HG03575 (cell line): Measurements from ENCODE around the gene TMEM119.
"Not testable (repeated sequence)": the region's sequence is repeated elsewhere in the genome, so short reads cannot be mapped to it uniquely, and the experiment has no call there.

Experiments used
- ATAC-seq: cut with Tn5 transposase; IDR thresholded peaks from one replicate; pipeline ENCODE4 v1.9.1; 2021; ENCODE audit not compliant: unreplicated experiment, insufficient number of reproducible peaks, low FRiP score; ENCODE audit errors: extremely low read depth

Gene TMEM119

DNA sequence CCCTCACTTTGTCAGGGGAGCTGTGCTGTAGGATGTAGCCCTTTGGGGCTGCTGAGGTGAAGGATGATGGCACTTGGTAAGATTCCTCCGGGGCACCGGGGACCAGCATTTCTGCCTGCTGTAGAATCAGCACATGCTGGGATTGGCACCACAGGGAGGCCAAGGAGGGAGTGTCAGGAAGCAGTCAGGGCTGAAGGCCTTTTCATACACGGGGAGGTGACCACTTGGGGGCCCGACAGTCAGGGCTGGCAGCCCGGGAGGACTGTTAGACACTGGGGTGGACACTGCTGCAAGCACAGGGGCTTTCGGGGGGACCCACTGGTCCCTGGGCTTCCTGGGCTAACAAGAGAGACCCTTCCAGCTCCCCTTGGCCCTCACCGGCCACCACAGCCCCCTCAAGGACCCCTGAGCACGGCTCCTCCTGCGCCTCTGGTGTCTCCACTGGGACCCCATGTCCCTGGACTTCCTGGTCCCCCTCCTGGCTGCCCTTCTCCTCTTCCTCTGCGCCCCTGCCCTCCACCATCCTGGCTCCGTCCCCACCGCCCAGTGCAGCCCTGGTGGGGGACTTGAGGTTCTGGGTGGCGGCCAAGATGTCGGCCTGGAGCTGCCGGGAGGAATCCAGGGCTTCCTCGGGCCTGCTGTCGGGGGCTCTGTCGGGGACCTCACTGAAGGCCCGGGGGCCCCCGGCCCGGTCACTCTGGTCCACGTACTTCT is 6.5 kb downstream of the TMEM119 start:
- no peak for ATAC-seq

DNA sequence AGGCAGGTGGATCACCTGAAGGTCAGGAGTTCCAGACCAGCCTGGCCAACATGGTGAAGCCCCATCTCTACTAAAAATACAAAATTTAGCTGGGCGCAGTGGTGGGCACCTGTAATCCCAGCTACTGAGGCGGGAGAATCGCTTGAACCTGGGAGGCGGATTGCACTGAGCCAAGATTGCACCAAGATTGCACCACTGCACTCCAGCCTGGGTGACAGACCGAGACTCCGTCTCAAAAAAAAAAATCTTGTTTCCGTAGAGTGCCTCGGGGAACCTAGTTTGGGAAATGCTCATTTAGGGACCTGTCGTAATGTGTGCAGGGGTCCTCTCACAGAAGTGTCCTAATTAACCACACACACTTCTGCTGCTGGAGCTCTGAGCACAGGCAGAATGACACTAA is 7.4 kb downstream of the TMEM119 start:
- not testable (repeated sequence) for ATAC-seq

DNA sequence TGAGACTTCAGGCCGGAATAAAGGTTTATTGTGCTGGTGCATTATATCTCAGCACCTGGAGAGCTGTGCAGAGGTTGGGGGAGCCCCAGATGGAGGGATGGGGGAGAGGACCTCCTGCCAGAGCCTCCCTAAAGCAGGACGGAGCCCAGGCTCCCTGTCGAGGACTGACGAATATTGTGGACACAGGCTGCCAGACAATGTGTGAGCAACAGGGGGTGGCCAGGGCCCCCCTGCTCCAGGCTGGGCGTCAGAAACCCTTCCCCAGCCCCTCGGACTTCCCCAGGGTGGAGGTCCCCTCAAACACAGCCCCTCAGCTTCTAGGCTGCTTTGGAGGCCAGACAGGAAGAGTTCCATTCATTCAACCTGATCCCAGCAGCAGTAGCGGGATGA is 8.0 kb downstream of the TMEM119 start:
- no peak for ATAC-seq

DNA sequence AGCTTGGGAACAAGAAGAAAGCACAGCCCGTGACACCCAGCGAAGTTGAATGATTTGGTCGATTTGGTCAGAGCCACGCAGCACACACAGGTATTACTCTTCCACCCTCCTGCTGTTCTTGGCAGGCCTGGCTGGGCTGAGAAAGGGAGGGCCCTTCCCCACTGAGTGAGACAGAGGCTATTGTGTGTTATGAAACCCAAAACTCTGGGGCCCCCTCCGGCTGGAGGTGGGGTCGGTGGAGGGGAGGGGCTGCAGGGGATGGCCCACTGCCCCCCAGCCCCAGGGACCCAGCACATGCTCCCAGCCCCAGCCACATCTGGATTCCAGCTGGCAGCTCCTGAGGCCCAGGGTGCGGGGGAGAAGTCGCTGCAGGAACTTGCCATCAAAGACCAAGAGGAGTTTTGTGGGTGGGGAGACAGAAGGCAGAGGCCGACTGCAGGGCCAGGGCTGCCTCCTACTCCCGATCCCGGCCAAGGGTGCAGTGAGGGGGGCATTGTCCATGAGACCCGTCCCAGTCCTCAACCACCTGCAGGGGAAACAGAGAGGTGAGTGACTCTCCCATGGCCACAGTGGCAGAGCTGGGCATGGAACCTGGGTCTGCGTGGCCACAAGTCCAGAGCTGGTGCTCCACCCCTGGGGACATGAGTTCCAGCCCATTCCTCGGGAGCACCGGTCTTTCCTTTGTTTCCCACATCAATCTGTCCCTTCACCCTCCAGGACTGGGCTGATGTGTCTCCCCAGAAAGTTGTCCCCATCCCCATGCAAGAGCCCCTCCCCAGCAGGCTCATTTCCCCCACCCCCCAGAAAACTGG is 8.7 kb downstream of the TMEM119 start:
- no peak for ATAC-seq

DNA sequence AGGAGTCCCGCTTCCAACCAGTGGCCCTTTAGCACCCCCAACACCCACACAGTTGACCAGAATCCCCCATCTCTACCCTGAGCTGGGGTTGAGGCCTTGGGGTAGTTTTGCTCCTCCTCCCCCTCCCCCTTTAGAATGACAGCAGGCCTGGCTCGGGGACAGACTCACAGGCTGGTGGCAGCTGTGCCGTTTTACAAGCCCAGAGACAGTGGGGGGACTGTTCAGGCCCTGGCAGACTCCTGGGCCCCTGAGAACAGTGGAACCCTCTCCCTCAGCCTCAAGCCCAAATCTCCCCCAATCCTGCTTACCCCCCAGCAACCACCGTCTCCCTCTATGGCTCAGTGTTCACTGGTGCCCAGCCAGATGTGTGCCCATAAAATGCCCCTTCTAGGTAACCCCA is 10.1 kb downstream of the TMEM119 start:
- no peak for ATAC-seq

DNA sequence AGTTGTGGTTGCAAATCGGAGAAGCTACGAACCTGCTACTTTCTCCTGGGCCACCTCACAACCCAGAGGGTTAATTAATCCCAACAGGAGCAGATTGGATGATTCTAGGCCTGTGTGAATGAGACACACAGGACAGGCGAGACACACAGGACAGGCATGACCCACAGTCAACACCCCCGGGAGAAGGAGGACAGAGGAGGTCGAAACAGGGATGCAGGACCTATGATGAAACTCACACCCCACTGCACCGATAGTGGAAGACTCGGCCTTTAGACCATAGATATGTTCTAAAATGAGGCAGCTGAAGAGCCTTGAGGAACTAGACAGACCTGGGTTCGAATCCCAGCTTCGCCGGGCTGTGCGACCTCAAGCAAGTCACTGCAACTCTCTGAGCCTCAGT is 11.6 kb downstream of the TMEM119 start:
- no peak for ATAC-seq

DNA sequence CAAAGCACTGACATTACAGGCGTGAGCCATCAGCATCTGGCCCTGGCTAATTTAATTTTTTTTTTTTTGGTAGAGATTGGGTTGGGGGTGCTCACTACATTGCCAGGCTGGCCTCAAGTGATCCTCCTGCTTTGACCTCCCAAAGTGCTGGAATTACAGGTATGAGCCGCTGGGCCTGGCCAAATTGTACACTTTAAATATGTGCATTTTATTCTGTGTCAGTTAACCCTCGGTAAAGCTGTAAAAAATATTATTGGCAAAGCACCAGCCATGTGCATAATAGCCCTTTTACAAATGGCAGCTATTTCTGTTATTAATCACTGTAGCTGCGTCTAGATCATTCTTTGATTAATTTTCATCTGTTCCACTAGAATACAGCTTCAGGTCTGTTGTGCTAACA is 12.0 kb downstream of the TMEM119 start:
- ATAC-seq = no peak

DNA sequence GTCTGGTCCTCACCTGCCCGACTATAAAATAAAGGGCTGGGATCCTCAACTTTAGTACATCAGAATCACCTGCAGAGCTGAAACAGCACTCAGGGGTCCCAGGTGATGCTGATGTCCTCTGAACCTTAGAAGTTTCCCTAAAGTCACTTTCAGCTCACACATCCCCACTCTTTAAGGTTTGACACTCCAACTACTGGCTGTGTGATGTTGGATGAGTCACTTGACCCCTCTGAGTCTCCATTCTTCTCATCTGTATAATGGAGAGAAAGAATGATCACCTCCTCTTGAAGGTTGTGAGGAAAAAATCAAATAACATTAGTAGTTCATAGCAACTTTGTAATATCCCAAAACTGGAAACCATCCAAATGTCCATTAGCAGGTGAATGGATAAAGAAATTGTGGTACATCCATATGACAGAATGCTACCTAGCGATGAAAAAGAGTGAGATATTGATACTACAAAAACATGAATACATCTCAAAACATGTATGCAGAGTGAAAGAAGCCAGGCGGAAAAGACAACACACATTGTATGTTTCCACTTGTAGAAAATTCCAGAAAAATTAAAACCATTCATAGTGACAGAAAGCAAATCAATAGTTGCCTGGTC is 13.3 kb downstream of the TMEM119 start:
- no peak for ATAC-seq

DNA sequence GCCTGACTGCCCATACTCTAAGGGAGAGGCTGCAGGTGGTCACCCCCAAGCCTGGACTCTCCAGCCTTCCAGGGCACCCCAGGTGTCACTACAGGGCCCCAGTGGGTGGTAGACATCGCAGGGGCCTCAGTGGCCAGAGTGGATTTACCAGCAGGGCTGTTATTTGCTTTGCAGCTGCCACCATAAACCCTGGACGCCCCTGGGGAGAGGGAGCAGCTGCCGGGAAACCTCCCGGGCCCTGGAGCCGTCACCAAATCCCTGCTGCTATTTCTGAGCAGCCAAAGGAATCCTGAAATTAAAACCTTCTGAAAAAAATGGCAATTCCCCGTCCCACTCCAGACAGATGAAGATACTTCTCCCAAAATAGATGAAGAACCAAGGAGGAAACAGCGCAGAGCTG is 13.9 kb downstream of the TMEM119 start:
- no peak for ATAC-seq

DNA sequence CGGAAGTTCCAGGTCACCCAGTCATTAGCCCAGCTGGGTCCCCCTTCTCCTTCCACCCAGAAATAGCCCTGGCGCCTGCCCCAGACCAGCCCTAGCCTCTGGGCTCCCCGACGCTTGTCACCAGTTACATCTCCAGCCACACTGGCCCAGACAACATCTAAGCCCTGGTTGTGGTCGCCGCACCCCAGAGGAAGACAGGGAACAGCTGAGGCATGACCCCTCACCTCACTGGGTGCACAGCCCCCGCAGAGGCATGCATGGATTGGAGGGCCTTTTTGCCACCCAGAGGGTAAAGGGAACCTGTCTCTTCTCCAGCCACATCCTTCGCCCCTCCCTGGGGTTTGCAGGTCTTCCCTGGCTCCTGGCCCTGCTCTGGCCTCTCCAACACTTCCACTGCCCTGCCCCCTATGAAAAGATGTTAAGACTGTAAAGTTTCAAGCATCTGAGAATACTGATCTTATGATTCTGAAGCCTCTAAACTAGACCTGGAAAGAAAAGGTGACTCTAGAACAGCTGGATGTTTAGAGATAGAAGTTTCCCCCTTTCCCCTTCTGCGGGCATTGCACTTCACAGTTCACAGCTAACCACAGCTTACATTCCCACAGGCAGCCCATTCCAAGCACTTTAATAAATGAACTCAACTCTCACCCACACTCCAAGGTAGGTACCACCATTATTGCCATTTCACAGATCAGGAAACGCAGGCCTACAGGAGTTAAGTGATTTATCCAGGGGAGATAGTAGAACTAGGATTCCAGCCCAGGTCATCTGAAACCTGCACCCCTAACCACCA is 14.7 kb downstream of the TMEM119 start:
- no peak for ATAC-seq

DNA sequence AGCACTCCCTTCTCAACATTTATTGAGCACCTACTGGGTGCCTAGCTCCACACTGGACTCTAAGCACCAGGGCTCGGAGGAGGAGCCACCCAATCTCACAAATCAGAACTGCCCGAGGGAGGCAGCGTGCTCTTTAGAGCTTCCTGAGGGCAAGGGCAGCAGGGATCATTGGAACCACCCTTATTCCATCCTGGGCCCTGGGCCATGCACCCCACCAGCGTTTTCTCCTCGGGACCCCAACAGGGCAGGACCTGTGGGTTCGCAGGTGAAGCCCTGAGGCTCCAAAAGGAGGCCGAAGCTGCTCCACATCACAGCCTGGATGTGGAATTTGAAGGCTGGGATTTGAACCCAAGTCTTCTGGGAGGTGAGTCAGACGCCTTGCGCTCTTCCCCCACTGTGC is 15.4 kb downstream of the TMEM119 start:
- no peak for ATAC-seq

DNA sequence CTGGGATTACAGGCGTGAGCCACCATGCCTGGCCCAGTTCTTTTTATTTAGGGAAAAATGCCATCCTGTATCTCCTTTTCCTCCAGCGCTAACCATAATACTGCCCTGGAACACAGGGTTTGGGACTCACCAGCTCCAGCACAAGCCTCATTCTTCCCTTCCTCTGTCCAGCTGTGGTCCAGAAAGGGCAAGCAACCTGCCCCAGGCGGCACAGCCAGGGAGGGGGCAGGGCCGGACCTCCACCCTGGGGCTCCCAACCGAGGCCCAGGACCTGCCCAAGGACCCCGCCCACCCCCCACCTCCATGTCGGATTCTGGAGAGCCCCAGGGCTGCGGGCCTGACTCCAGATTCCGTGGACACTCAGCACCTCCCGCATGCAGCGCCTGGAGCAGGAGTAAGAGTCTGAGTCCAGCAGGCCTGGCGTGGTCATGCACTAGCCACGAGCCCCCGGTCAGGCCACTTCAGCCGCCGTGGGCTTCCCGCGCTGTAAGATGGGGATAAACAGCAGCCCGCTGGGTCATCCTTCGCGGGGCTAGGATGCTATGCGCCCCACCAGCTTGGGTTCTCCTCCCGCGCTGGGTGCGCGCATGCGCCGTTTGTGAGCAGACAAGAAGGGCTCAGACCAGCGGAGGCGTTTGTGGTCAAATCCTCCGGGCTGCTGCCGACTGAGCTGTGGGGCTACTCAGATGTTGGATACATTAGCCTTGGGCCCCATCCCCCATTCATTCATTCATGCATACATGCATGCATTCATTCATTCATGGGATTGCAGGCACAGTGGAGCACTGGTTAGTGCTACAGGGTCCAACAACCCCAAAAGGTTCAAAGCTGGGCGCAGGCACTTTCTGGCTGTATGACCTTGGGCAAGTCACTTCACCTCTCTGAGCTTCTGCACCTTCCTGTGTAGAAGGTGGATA is 16.3 kb downstream of the TMEM119 start:
- no peak for ATAC-seq

DNA sequence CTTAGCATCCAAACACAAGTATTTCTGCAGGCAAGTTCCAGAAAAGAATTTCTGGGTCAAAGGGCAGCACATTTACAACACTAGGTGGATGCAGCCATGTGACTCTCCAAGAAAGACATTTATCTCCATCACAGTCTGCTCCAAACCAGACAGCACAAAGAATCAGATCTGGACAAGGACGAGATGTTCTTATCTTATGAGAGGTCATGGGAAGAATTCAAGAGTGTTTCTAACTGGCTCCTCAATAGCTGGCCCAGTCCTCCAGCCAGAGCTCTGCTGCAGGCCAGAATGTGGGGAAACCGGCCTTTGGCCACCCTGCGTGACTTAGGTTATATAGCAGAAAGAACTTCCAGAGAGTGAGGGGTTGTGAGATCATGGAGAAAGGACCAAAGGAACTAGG is 17.4 kb downstream of the TMEM119 start:
- ATAC-seq = no peak

DNA sequence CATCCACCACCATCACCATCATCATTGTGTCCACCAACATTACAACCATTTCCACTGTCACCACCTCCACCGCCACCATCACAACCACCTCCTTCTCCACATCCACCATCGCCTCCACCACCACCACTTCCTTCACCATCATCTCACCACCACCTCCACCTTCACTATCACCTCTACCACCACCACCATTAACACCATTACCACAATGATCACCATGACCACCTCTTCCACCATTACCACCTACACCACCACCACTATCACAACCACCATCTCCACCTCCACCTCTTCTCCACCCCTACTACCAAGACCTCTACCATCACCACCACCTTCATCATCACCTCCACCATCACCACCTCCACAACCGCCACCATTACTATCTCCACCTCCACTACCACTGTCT is 19.1 kb downstream of the TMEM119 start:
- no peak for ATAC-seq

DNA sequence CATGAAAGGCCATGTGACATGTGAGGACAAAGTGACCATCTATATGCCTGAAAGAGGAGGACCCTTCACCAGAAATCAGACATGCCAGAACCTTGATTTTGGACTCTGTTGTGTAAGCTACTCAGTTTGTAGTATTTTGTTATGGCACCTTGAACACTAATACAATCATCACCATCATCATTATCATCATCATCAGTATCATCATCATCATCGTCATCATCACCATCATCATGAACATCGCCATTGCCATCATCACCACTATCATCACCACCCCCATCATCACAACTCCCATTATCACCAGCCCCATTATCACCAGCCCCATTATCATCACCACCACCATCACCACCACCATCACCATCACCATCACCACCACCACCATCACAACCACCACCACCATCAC is 19.6 kb downstream of the TMEM119 start:
- no peak for ATAC-seq

DNA sequence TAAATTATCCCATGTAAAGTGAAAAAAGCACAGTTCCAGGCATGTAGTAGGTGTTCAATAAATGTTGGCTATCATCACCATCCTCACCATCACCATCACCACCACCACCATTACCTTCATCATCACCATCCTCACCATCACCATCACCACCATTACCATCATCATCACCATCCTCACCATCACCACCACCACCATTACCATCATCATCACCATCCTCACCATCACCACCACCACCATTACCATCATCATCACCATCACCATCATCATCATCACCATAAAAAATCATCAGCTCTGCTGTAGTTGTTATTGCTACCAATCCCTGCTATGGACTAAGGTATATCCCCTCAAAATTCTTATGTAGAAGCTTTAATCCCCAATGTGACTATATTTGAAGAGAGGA is 20.4 kb downstream of the TMEM119 start:
- ATAC-seq = no peak

DNA sequence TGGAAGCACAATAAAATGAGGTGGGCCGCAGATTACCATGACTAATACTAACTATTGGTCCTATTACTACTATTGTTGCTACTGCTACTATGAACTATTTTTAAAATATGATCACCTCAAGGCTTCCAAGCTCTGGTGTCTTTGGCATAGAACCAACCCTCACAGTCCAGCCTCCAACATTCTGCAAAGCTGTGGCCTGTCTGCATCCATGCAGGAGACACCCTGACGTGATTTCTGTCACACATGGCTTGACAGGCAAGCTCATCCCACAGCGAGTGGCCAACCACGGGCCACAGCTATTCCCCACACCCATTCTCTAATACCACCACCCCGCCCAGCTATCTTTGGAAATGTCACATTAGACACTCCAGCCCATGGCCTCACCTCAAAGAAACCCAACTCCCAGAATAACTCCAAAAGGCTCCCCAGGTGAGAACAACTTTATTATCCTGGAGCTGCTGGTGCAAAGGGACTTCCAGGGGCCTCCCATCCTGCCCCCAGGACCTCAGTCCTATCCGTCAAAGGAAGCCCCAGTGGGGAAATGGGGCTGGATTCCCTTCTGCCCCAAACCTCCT is 21.1 kb downstream of the TMEM119 start:
- no peak for ATAC-seq

DNA sequence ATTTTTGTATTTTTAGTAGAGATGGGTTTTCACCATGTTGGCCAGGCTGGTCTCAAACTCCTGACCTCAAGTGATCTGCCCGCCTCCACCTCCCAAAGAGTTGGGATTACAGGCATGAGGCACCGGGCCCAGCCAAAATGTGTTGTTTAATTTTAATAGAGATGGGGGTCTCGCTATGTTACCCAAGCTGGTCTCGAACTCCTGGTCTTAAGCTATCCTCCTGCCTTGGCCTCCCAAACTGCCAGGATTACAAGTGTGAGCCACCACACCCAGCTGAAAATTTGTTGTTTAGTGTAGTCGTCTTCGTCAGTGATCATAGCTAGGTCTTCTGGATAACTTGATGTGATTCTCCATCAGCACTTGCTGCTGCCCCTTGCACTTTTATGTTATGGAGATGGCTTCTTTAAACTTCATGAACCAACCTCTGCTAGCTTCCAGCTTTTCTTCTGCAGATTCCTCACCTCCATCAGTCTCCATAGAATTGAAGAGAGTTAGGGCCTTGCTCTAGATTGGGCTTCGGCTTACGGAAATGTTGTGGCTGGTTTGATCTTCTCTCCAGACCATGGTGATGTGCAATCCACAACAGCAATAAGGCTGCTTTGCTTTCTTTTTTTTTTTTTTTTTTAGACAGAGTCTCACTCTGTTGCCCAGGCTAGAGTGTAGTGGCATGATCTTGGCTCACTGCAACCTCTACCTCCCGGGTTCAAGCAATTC is 22.5 kb downstream of the TMEM119 start:
- no peak for ATAC-seq
